SK-N-SH (cell line): ENCODE measurements around the gene ZNHIT2. TPM values are rescaled to one million over a fixed set of nuclear protein-coding genes. Genes with fewer than 3 reads are reported as not detected.
A peak's percentile ranks its signal among the peaks of the same experiment; 100 is the strongest.

Experiments
- CTCF ChIA-PET: fragments of 300-600, 350-600 bp; formaldehyde crosslinking; extraction: SDS; loops from one replicate; lab custom pipeline; 2021; lab: Yijun Ruan, JAX
- POLR2A ChIA-PET: fragments of 350-600 bp; sonication (Branson Sonifier 250); formaldehyde crosslinking; extraction: SDS; loops from one replicate; lab custom pipeline; 2020; ENCODE audit warnings: antibody characterized with exemption, inconsistent platforms; lab: Yijun Ruan, JAX
- DNase-seq: peaks from one replicate; pipeline ENCODE4 v3.0.0; 2012
- H2AFZ ChIP-seq: fragments of 200-600 bp; sonication (generic); 2 replicates; pipeline ENCODE4 v1.8.1; 2016; ENCODE audit warnings: antibody characterized with exemption, mild to moderate bottlenecking, low read depth
- H3F3A ChIP-seq: fragments of 200-600 bp; sonication (generic); replicated peaks from 2 replicates; pipeline ENCODE3; 2016; ENCODE audit warnings: antibody characterized with exemption, mild to moderate bottlenecking; ENCODE audit not compliant: insufficient read depth
- H3K27ac ChIP-seq, 2 experiments: fragments of 200-500 bp in 1 of 2; fragments of 200-600 bp in 1 of 2; sonication (Bioruptor generic) in 1 of 2; sonication (generic), shearing (Covaris generic) in 1 of 2; 2 replicates each; pipeline versions ENCODE4 v1.5.1 to v1.6.1; 2014 to 2016; ENCODE audit warnings: low read depth in 2 of 2, inconsistent platforms in 1 of 2, low read length in 1 of 2, mild to moderate bottlenecking in 1 of 2, mixed read lengths in 1 of 2
- H3K27me3 ChIP-seq: fragments of 200-600 bp; sonication (generic), shearing (Covaris generic); 2 replicates; pipeline ENCODE4 v1.6.1; 2016; ENCODE audit warnings: mixed run types; ENCODE audit not compliant: insufficient read depth
- H3K36me3 ChIP-seq, 2 experiments: fragments of 200-500 bp in 1 of 2; fragments of 200-600 bp in 1 of 2; sonication (Bioruptor generic) in 1 of 2; sonication (generic) in 1 of 2; replicated peaks in 1 of 2; 2 replicates each; pipeline versions ENCODE3 to v1.5.1; 2014 to 2016; ENCODE audit warnings: low read length in 1 of 2, mild to moderate bottlenecking in 1 of 2; ENCODE audit not compliant: insufficient read depth in 2 of 2, control insufficient read depth in 1 of 2
- H3K4me1 ChIP-seq, 2 experiments: fragments of 200-500 bp in 1 of 2; fragments of 200-600 bp in 1 of 2; sonication (Bioruptor generic) in 1 of 2; sonication (generic), shearing (Covaris generic) in 1 of 2; 2 replicates each; pipeline versions ENCODE4 v1.5.1 to v1.6.1; 2014 to 2016; ENCODE audit warnings: low read depth in 1 of 2, low read length in 1 of 2, mixed run types in 1 of 2; ENCODE audit not compliant: insufficient read depth in 2 of 2, control insufficient read depth in 1 of 2
- H3K4me2 ChIP-seq: fragments of 200-600 bp; sonication (generic), shearing (Covaris generic); 2 replicates; pipeline ENCODE4 v1.6.1; 2017; ENCODE audit warnings: mixed run types
- H3K4me3 ChIP-seq, 2 experiments: fragments of 200-500 bp in 1 of 2; fragments of 200-600 bp in 1 of 2; sonication (Bioruptor generic) in 1 of 2; sonication (generic), shearing (Covaris generic) in 1 of 2; 2 replicates each; pipeline versions ENCODE4 v1.5.1 to v1.8.1; 2014 to 2016; ENCODE audit warnings: low read depth in 2 of 2, inconsistent platforms in 1 of 2, low read length in 1 of 2, mild to moderate bottlenecking in 1 of 2, mixed read lengths in 1 of 2, moderate library complexity in 1 of 2
- H3K79me2 ChIP-seq: fragments of 200-600 bp; sonication (generic); 2 replicates; pipeline ENCODE4 v1.8.1; 2017; ENCODE audit warnings: mild to moderate bottlenecking; ENCODE audit not compliant: insufficient read depth
- H3K9ac ChIP-seq: fragments of 200-600 bp; sonication (generic); 2 replicates; pipeline ENCODE4 v1.6.1; 2017; ENCODE audit warnings: mixed run types
- H3K9me2 ChIP-seq: fragments of 200-600 bp; sonication (generic); 2 replicates; pipeline ENCODE4 v1.6.1; 2017; ENCODE audit warnings: mixed run types
- H3K9me3 ChIP-seq: fragments of 200-600 bp; sonication (generic); 2 replicates; pipeline ENCODE4 v1.6.1; 2017; ENCODE audit warnings: mixed run types, mild to moderate bottlenecking, moderate library complexity
- H4K20me1 ChIP-seq: fragments of 200-600 bp; sonication (generic); 2 replicates; pipeline ENCODE4 v1.6.1; 2017; ENCODE audit warnings: mild to moderate bottlenecking, mixed run types; ENCODE audit not compliant: insufficient read depth
- CHD2 ChIP-seq: fragments of 150-350 bp; IDR thresholded peaks from 2 replicates; pipeline ENCODE4 v1.6.1; 2018; ENCODE audit warnings: low read length; ENCODE audit not compliant: partially characterized antibody
- ELF1 ChIP-seq: IDR thresholded peaks from 2 replicates; pipeline ENCODE4 v1.4.0; 2012
- EP300 ChIP-seq, 2 experiments: IDR thresholded peaks; 2 replicates each; pipeline versions ENCODE4 v1.4.0 to v1.6.1; 2012; ENCODE audit warnings: borderline replicate concordance in 1 of 2, low read depth in 1 of 2, low read length in 1 of 2
- EZH2phosphoT487 ChIP-seq: fragments of 200-600 bp; sonication (generic); IDR thresholded peaks from 2 replicates; pipeline ENCODE4 v1.6.1; 2017; ENCODE audit warnings: low read depth, mixed run types, mild to moderate bottlenecking, antibody characterized with exemption, moderate library complexity, borderline replicate concordance
- FOSL2 ChIP-seq: IDR thresholded peaks from 2 replicates; pipeline ENCODE4 v1.4.0; 2012; ENCODE audit warnings: low read depth, mild to moderate bottlenecking, moderate library complexity, borderline replicate concordance
- FOXJ3 ChIP-seq: sonication (generic); formaldehyde crosslinking; IDR thresholded peaks from 2 replicates; pipeline ENCODE4 v1.5.1; 2020; ENCODE audit warnings: mild to moderate bottlenecking, missing genetic modification reagents
- FOXM1 ChIP-seq: IDR thresholded peaks from 2 replicates; pipeline ENCODE4 v1.4.0; 2012; ENCODE audit warnings: low read depth, mild to moderate bottlenecking
- GABPA ChIP-seq: IDR thresholded peaks from 2 replicates; pipeline ENCODE4 v1.4.0; 2012; ENCODE audit warnings: low read depth, mild to moderate bottlenecking
- MAX ChIP-seq: IDR thresholded peaks from 2 replicates; pipeline ENCODE4 v1.4.0; 2012; ENCODE audit warnings: low read depth
- MXI1 ChIP-seq: IDR thresholded peaks from 2 replicates; pipeline ENCODE4 v1.6.1; 2012; ENCODE audit warnings: mild to moderate bottlenecking, low read depth, low read length, improper control_type of control experiment
- NFIC ChIP-seq: IDR thresholded peaks from 2 replicates; pipeline ENCODE4 v1.4.0; 2012; ENCODE audit warnings: borderline replicate concordance
- NRF1 ChIP-seq: IDR thresholded peaks from 2 replicates; pipeline ENCODE4 v1.6.1; 2012; ENCODE audit warnings: low read depth, mild to moderate bottlenecking, low read length
- POLR2AphosphoS5 ChIP-seq: IDR thresholded peaks from 2 replicates; pipeline ENCODE4 v1.6.1; 2012; ENCODE audit warnings: low read depth, low read length
- RAD21 ChIP-seq: IDR thresholded peaks from 2 replicates; pipeline ENCODE4 v1.6.1; 2012; ENCODE audit warnings: mild to moderate bottlenecking, low read length
- RCOR1 ChIP-seq: fragments of 150-350 bp; IDR thresholded peaks from 2 replicates; pipeline ENCODE4 v1.6.1; 2017; ENCODE audit warnings: antibody characterized with exemption, low read length
- REST ChIP-seq: IDR thresholded peaks from 2 replicates; pipeline ENCODE4 v1.6.1; 2012; ENCODE audit warnings: mild to moderate bottlenecking, low read depth, low read length, moderate library complexity
- RFX5 ChIP-seq: IDR thresholded peaks from 2 replicates; pipeline ENCODE4 v1.6.1; 2012; ENCODE audit warnings: mild to moderate bottlenecking, improper control_type of control experiment, low read length
- RXRA ChIP-seq: IDR thresholded peaks from 2 replicates; pipeline ENCODE4 v1.4.0; 2012; ENCODE audit warnings: low read depth, mild to moderate bottlenecking, borderline replicate concordance
- SIN3A ChIP-seq: IDR thresholded peaks from 2 replicates; pipeline ENCODE4 v1.6.1; 2012; ENCODE audit warnings: low read depth, mild to moderate bottlenecking, low read length, moderate library complexity, borderline replicate concordance
- SMC3 ChIP-seq: IDR thresholded peaks from 2 replicates; pipeline ENCODE4 v1.6.1; 2012; ENCODE audit warnings: low read depth, low read length, improper control_type of control experiment
- TAF1 ChIP-seq: IDR thresholded peaks from 2 replicates; pipeline ENCODE4 v1.6.1; 2012; ENCODE audit warnings: low read depth, mild to moderate bottlenecking, low read length, moderate library complexity, borderline replicate concordance
- TCF12 ChIP-seq: IDR thresholded peaks from 2 replicates; pipeline ENCODE4 v1.4.0; 2012
- USF1 ChIP-seq: IDR thresholded peaks from 2 replicates; pipeline ENCODE4 v1.4.0; 2012; ENCODE audit warnings: low read depth, borderline replicate concordance
- YY1 ChIP-seq: IDR thresholded peaks from 2 replicates; pipeline ENCODE4 v1.4.0; 2012; ENCODE audit warnings: low read depth, mild to moderate bottlenecking
- ZBTB33 ChIP-seq: IDR thresholded peaks from 2 replicates; pipeline ENCODE4 v1.4.0; 2012; ENCODE audit warnings: low read depth, borderline replicate concordance
- WGBS: methylation state at CpG from one replicate; pipeline ENCODE4 v1.1.6; 2017; ENCODE audit warnings: low lambda C conversion rate; 5-methylcytosine and 5-hydroxymethylcytosine counted together
- polyA plus RNA-seq, 3 experiments: library from polyadenylated mRNA; depleted of rRNA; stranded (reverse); fragments of >200 nt; gene quantifications; 2 replicates each; pipeline ENCODE4 v1.2.3, GENCODE V29; 2012

Gene ZNHIT2
- polyA plus RNA-seq, 1 of the 3 experiments (the other 2 are of a cell fraction), result 5.6 TPM

GRCh38 chr11:65095974-65096806 lies 21.3 kb downstream of the ZNHIT2 start, which contains the start of gene VPS51:
Gene VPS51, plus strand, starts transcription at chr11:65096214. Its CDS starts 37 bp downstream, at chr11:65096251.
- ChIA-PET POLR2A (interaction anchor here (0.6 to 1.6 kb wide), 5 partner anchors 14 to 64 kb away, joined by 3 to 10 read pairs (median 4); partner anchors contain the start of genes FAU, MRPL49 and ZNHIT2), CTCF (interaction anchor here (1.4 to 12.6 kb wide), 4 partner anchors 16 to 84 kb away, joined by 4 to 150 read pairs (median 10); partner anchors contain the start of genes TM7SF2 and ZNHIT2)
- H4K20me1 ChIP-seq, result no peaks in the 10 kb centered on the region
- peak within 1 kb of the TSS; percentile 86 for H3K9ac ChIP-seq
- H3K9me2 ChIP-seq, result no peaks in the 10 kb centered on the region
- WGBS, result 2% methylated on average over 16 of the region's 52 CpGs
- H3K4me1 ChIP-seq, result peaks cover 0 to 10% of the 10 kb centered on the region in 2 experiments; a peak in 1 of 4 replicates
- H3K4me2 ChIP-seq, result peak within 1 kb of the TSS; percentile 88
- H3K79me2 ChIP-seq, result peaks cover 45% of the 10 kb centered on the region
- peaks cover 0 to 4% of the 10 kb centered on the region in 2 experiments for H3K36me3 ChIP-seq
- no peaks in the 10 kb centered on the region for H3K27me3 ChIP-seq
- no peaks in the 10 kb centered on the region for H3K9me3 ChIP-seq
- peak within 1 kb of the TSS; percentile 71 to 74; a peak in 3 of 4 replicates for H3K27ac ChIP-seq
- DNase-seq, result peak; percentile 93
- H2AFZ ChIP-seq, result peak within 1 kb of the TSS; percentile 98; the same call in 1 of the 2 replicates
- peaks cover 20% of the 10 kb centered on the region for H3F3A ChIP-seq
- peak within 1 kb of the TSS; percentile 57 to 77 for H3K4me3 ChIP-seq
- TF ChIP-seq GABPA, result peak; percentile 94
- TF ChIP-seq REST, result 0 out of 2 replicates have a peak, but pooled peaks have one; percentile 45
- TF ChIP-seq NFIC, result no peak
- TF ChIP-seq MAX, result peak; percentile 84
- peak; percentile 52; the same call in 1 of the 2 replicates for TF ChIP-seq USF1
- no peak for TF ChIP-seq FOXM1
- TF ChIP-seq ZBTB33, result 0 out of 2 replicates have a peak, but pooled peaks have one; percentile 51
- TF ChIP-seq SIN3A, result peak; percentile 81
- TF ChIP-seq POLR2AphosphoS5, result peak; percentile 95
- TF ChIP-seq NRF1, result 0 out of 2 replicates have a peak, but pooled peaks have one; percentile 13
- peak; percentile 26; the same call in 1 of the 2 replicates for TF ChIP-seq TCF12
- TF ChIP-seq EZH2phosphoT487, result no peak
- peak; percentile 95 for TF ChIP-seq CHD2
- TF ChIP-seq RFX5, result no peak
- TF ChIP-seq EP300 (IDR thresholded peaks at IDR 0.05; ENCODE audit: borderline replicate concordance in 1 of 2, low read depth in 1 of 2, low read length in 1 of 2), result peak in 1 of 2 experiments; percentile 39; a peak in 1 of 4 replicates
- TF ChIP-seq FOSL2, result peak; percentile 14; the same call in 1 of the 2 replicates
- TF ChIP-seq RXRA, result no peak
- TF ChIP-seq RCOR1, result peak; percentile 78; the same call in 1 of the 2 replicates
- TF ChIP-seq ELF1, result peak; percentile 95
- TF ChIP-seq YY1, result peak; percentile 89
- TF ChIP-seq RAD21, result no peak
- peak; percentile 93 for TF ChIP-seq TAF1
- TF ChIP-seq MXI1, result peak; percentile 84
- TF ChIP-seq SMC3, result no peak
- peak; percentile 64; the same call in 1 of the 2 replicates for TF ChIP-seq FOXJ3
